Stimulated activated naive CD8-positive, alpha-beta T cell treated with anti-CD3 and anti-CD28 coated beads, Interleukin-15, amount 100 ng/mL, for 72 hours (primary cell): ENCODE results near the gene TSNAXIP1.
A peak's percentile ranks its signal among the peaks of the same experiment; 100 is the strongest.

Experiments used
- ATAC-seq: fragments of 150-1000 bp; cut with Tn5 transposase; 2 replicates; pipeline ENCODE4 v1.10.0; 2021; ENCODE audit warnings: mild to moderate bottlenecking, moderate library complexity
- DNase-seq, 2 donors: peaks; one replicate each; pipeline ENCODE4 v3.0.0; 2021 to 2022
- H3K27ac Mint-ChIP-seq, 2 donors: one replicate each; pipeline ENCODE4 v1.8.0; 2022; ENCODE audit warnings: mild to moderate bottlenecking in 2 of 2, mixed read lengths in 2 of 2, moderate library complexity in 2 of 2
- H3K27me3 Mint-ChIP-seq: one replicate; pipeline ENCODE4 v1.8.0; 2022; ENCODE audit warnings: mixed read lengths
- H3K4me1 Mint-ChIP-seq: one replicate; pipeline ENCODE4 v1.8.0; 2022; ENCODE audit warnings: mild to moderate bottlenecking, mixed read lengths
- H3K4me3 Mint-ChIP-seq, 2 donors: one replicate each; pipeline ENCODE4 v1.8.0; 2022; ENCODE audit warnings: mild to moderate bottlenecking in 2 of 2, mixed read lengths in 2 of 2, moderate library complexity in 1 of 2
- H3K9me3 Mint-ChIP-seq, 2 donors: one replicate each; pipeline ENCODE4 v1.8.0; 2022; ENCODE audit warnings: mixed read lengths in 2 of 2

TSNAXIP1 gene

DNA sequence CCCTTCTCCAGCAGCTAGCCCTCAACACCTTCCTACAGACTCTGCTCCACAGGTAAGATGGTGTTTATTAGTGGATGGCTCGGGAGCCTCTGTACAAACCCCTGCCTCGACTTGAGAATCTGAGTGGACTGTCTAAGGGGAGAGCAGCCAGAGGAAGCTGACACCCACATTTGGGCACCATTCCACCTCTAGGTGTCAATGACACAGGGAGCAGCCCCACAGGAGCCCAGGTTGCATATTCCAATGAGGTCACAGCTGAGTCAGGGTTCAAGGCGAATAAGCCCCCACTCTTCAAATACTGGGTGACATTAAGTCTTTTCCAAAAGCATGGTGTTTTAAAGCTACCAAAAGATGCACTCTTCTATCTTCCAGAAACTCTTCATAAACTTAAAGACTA is 32.2 kb upstream of the TSNAXIP1 start:
- H3K27ac Mint-ChIP-seq, result no peak overlapping the region
- DNase-seq, result no peak
- ATAC-seq, result no peak
- peaks cover 23% of the 10 kb centered on the region for H3K4me1 Mint-ChIP-seq
- H3K9me3 Mint-ChIP-seq, result no peaks in the 10 kb centered on the region
- no peak overlapping the region for H3K4me3 Mint-ChIP-seq
- no peaks in the 10 kb centered on the region for H3K27me3 Mint-ChIP-seq

DNA sequence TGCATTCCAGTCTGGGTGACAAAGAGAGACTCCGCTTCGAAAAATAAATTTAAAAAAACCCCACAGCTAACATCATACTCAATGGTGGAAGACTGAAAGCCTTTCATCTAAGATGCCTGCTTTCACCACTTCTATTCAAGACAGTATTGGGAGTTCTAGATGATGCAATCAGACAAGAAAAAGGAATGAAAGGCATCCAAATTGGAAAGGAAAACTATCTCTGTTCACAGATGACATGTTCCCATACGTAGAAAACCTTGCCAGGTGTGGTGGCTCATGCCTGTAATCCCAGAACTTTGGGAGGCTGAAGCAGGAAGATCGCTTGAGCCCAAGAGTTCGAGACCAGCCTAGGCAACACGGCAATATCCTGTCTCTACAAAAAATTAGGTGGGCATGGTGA is 31.4 kb upstream of the TSNAXIP1 start:
- ATAC-seq (no peak), DNase-seq (no peak)
- Mint-ChIP-seq H3K4me3 (no peak overlapping the region), H3K4me1 (peaks cover 32% of the 10 kb centered on the region), H3K27me3 (no peaks in the 10 kb centered on the region), H3K9me3 (no peaks in the 10 kb centered on the region), H3K27ac (no peak overlapping the region)

GRCh38 chr16:67779256-67780014 is 27.3 kb upstream of the TSNAXIP1 start:
- DNase-seq (no peak), ATAC-seq (peak; percentile 64)
- Mint-ChIP-seq H3K9me3 (no peaks in the 10 kb centered on the region), H3K27me3 (no peaks in the 10 kb centered on the region), H3K4me1 (peaks cover 43% of the 10 kb centered on the region), H3K4me3 (no peak overlapping the region), H3K27ac (peak overlapping the region; percentile 68 to 87)

- Mint-ChIP-seq H3K27me3 (no peaks in the 10 kb centered on the region), H3K4me1 (peaks cover 41% of the 10 kb centered on the region), H3K9me3 (no peaks in the 10 kb centered on the region), H3K27ac (peak overlapping the region; percentile 57 to 63), H3K4me3 (no peak overlapping the region)
- ATAC-seq (peak; percentile 18), DNase-seq (no peak)
These were observed 25.7 kb upstream of the TSNAXIP1 start for GRCh38 chr16:67780847-67781564.

GRCh38 chr16:67781565-67781921 is 25.1 kb upstream of the TSNAXIP1 start:
- H3K27ac Mint-ChIP-seq, result peak overlapping the region; percentile 0 to 63
- DNase-seq (no peak), ATAC-seq (peak; percentile 81)
- H3K4me1 Mint-ChIP-seq, result peaks cover 44% of the 10 kb centered on the region
- no peaks in the 10 kb centered on the region for H3K27me3 Mint-ChIP-seq
- H3K4me3 Mint-ChIP-seq, result no peak overlapping the region
- no peaks in the 10 kb centered on the region for H3K9me3 Mint-ChIP-seq

GRCh38 chr16:67782567-67783352 is 23.9 kb upstream of the TSNAXIP1 start:
- Mint-ChIP-seq H3K4me1 (peaks cover 45% of the 10 kb centered on the region), H3K4me3 (no peak overlapping the region), H3K27me3 (no peaks in the 10 kb centered on the region), H3K9me3 (no peaks in the 10 kb centered on the region), H3K27ac (no peak overlapping the region)
- DNase-seq (no peak), ATAC-seq (no peak)

DNA sequence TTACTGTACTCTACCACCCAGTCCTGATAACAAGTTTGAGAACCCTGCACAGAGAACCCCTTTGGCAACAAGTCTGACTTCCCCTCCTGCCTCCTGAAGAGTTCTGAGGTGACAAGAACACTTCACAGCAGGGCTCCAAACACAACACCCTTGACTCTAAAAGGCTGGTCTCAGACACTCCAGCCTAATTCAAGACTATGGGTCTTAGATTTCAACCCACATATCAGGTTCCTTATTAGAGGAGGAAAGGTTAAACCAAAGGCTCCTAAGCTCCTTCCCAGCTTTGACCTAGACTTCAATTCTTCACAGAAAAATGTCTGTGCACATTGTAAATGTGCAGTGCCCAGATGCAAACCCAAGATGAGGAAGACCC is 23.4 kb upstream of the TSNAXIP1 start:
- Mint-ChIP-seq H3K27me3 (no peaks in the 10 kb centered on the region), H3K9me3 (no peaks in the 10 kb centered on the region), H3K27ac (no peak overlapping the region), H3K4me1 (peaks cover 45% of the 10 kb centered on the region), H3K4me3 (no peak overlapping the region)
- no peak for ATAC-seq
- DNase-seq, result no peak

- H3K4me1 Mint-ChIP-seq, result peaks cover 31% of the 10 kb centered on the region
- H3K4me3 Mint-ChIP-seq, result no peak overlapping the region
- no peaks in the 10 kb centered on the region for H3K27me3 Mint-ChIP-seq
- no peaks in the 10 kb centered on the region for H3K9me3 Mint-ChIP-seq
- no peak overlapping the region for H3K27ac Mint-ChIP-seq
- ATAC-seq, result no peak
- DNase-seq, result no peak
These were observed 20.2 kb upstream of the TSNAXIP1 start for GRCh38 chr16:67786491-67786890.

- Mint-ChIP-seq H3K4me3 (no peak overlapping the region), H3K9me3 (no peaks in the 10 kb centered on the region), H3K27me3 (no peaks in the 10 kb centered on the region), H3K27ac (no peak overlapping the region), H3K4me1 (peaks cover 13% of the 10 kb centered on the region)
- no peak for ATAC-seq
- no peak for DNase-seq
These were observed 16.6 kb upstream of the TSNAXIP1 start for GRCh38 chr16:67790071-67790470.

GRCh38 chr16:67796099-67796718 is 10.5 kb upstream of the TSNAXIP1 start:
- Mint-ChIP-seq H3K27me3 (no peaks in the 10 kb centered on the region), H3K9me3 (no peaks in the 10 kb centered on the region)

DNA sequence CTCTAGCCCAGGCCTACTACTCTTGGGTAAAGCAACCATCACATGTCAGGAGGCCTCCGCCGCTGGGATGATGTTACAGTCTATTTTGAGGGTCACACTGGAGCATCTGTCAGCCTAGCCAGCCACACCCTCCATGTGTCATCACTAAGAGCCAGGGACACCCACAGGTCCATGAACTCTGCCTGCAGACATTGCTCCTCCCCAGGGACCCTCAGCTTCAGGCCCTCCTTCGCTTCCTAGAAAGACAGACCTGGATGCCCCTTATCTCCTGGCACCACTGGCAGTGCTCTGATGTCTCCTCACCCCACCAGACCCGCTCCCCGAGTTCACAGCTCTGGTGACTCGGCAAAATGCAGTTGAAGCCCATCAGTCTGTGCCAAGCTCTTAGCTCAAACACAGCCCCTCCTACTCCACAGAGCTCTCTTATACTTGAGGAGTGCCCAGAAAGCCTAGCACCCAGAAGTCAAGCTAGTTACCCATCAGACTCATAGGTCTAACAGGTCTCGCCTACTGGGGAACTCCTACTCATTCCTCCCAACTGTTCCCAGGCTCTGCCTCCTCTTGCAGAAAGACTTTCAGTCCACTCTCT is 6.3 kb upstream of the TSNAXIP1 start:
- ATAC-seq, result no peak

More at GRCh38 chr16:67796099-67796718, 10.5 kb upstream of the TSNAXIP1 start:
- Mint-ChIP-seq H3K27ac (peak overlapping the region in 1 of 2 donors; percentile 91), H3K4me3 (no peak overlapping the region), H3K4me1 (peaks cover 43% of the 10 kb centered on the region)
- ATAC-seq (no peak), DNase-seq (no peak)

GRCh38 chr16:67801241-67801640 is 5.4 kb upstream of the TSNAXIP1 start:
- no peak for DNase-seq
- H3K9me3 Mint-ChIP-seq, result no peaks in the 10 kb centered on the region
- no peak overlapping the region for H3K27ac Mint-ChIP-seq
- no peak for ATAC-seq
- no peaks in the 10 kb centered on the region for H3K27me3 Mint-ChIP-seq
- peaks cover 87% of the 10 kb centered on the region for H3K4me1 Mint-ChIP-seq
- no peak overlapping the region for H3K4me3 Mint-ChIP-seq

More for the DNA sequence above, 6.3 kb upstream of the TSNAXIP1 start:
- H3K4me1 Mint-ChIP-seq, result peaks cover 85% of the 10 kb centered on the region
- H3K9me3 Mint-ChIP-seq, result no peaks in the 10 kb centered on the region
- no peaks in the 10 kb centered on the region for H3K27me3 Mint-ChIP-seq
- H3K4me3 Mint-ChIP-seq, result no peak overlapping the region
- no peak for DNase-seq
- H3K27ac Mint-ChIP-seq, result peak overlapping the region; percentile 15 to 84

- H3K4me3 Mint-ChIP-seq, result peak overlapping the region in 1 of 2 donors; percentile 17
- H3K27me3 Mint-ChIP-seq, result no peaks in the 10 kb centered on the region
- peaks cover 83% of the 10 kb centered on the region for H3K4me1 Mint-ChIP-seq
- H3K27ac Mint-ChIP-seq, result peak overlapping the region in 1 of 2 donors; percentile 34
- DNase-seq (peak in 1 of 2 donors; percentile 26), ATAC-seq (no peak)
- H3K9me3 Mint-ChIP-seq, result no peaks in the 10 kb centered on the region
These were observed 4.8 kb upstream of the TSNAXIP1 start for GRCh38 chr16:67801883-67802282.

DNA sequence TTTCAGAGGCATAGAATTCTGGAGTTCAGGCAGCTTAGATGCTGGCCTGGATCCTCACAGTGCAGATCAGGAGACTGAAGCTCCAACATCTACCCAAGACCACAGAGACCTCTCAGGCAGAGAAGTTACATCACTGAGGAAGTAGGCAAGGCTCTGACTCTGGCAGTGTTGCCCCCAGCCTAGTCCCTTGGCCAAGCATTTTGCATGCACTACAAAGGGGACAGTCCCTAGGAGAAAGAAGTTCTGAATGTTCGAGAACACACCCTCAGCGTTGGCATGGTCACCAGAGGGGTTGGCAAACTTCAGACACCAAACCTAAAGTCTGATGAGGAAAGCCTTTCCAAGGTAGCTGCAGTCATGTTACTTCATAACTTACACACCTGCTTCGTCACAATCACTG is 2.8 kb upstream of the TSNAXIP1 start:
- peak; percentile 24 to 72 for DNase-seq
- peak; percentile 54 for ATAC-seq
- Mint-ChIP-seq H3K9me3 (no peaks in the 10 kb centered on the region), H3K27me3 (no peaks in the 10 kb centered on the region), H3K27ac (peak overlapping the region; percentile 67 to 95), H3K4me1 (peaks cover 70% of the 10 kb centered on the region), H3K4me3 (peak overlapping the region; percentile 53 to 64)
